MCF 10A (cell line): ENCODE measurements around the gene KRT34. TPM values are rescaled to one million over a fixed set of nuclear protein-coding genes. Genes with fewer than 3 reads are reported as not detected.

Experiments
- BruUV-seq: library from RNA; stranded (reverse); fragments of 400-500 nt; replicated peaks from 2 replicates; lab custom pipeline; 2021; lab: Mats Ljungman, UMichigan
- CTCF ChIA-PET: fragments of 300-600 bp; sonication (Branson Sonifier 250); formaldehyde crosslinking; extraction: SDS; loops from one replicate; lab custom pipeline; 2021; ENCODE audit warnings: antibody characterized with exemption, inconsistent platforms; lab: Yijun Ruan, JAX
- POLR2A ChIA-PET: fragments of 300-600, 350-650 bp; sonication (Branson Sonifier 250); formaldehyde crosslinking; extraction: SDS; loops from one replicate; lab custom pipeline; 2020; ENCODE audit warnings: antibody characterized with exemption, inconsistent platforms; lab: Yijun Ruan, JAX
- DNase-seq: peaks from one replicate; pipeline ENCODE4 v3.0.0-alpha.2; 2018; ENCODE audit not compliant: unreplicated experiment
- H3K27ac Mint-ChIP-seq: one replicate; pipeline ENCODE4 v1.8.0; 2022; ENCODE audit warnings: mild to moderate bottlenecking, low read depth, mixed read lengths; ENCODE audit not compliant: unreplicated experiment
- H3K27me3 Mint-ChIP-seq: one replicate; pipeline ENCODE4 v1.8.0; 2022; ENCODE audit warnings: mixed read lengths; ENCODE audit not compliant: insufficient read depth, unreplicated experiment
- H3K36me3 Mint-ChIP-seq: one replicate; pipeline ENCODE4 v1.8.0; 2022; ENCODE audit warnings: mild to moderate bottlenecking, moderate library complexity, mixed read lengths; ENCODE audit not compliant: insufficient read depth, unreplicated experiment
- H3K4me1 Mint-ChIP-seq: one replicate; pipeline ENCODE4 v1.8.0; 2022; ENCODE audit warnings: mixed read lengths; ENCODE audit not compliant: insufficient read depth, unreplicated experiment
- H3K4me3 Mint-ChIP-seq: one replicate; pipeline ENCODE4 v1.8.0; 2022; ENCODE audit warnings: mild to moderate bottlenecking, moderate library complexity, mixed read lengths; ENCODE audit not compliant: unreplicated experiment
- H3K9me3 Mint-ChIP-seq: one replicate; pipeline ENCODE4 v1.8.0; 2022; ENCODE audit warnings: mixed read lengths; ENCODE audit not compliant: unreplicated experiment
- intact Hi-C: fragments of 100-400 bp; cut with micrococcal nuclease; formaldehyde crosslinking; loops from 2 replicates; pipeline ENCODE4 v1.14.1; 2022
- total RNA-seq: library from RNA; stranded (reverse); gene quantifications from 2 replicates; pipeline ENCODE4 v1.2.3, GENCODE V29; 2022
- TF ChIP-seq, protein P1 (sequence below): fragments of 200-600 bp; IDR thresholded peaks from one replicate; pipeline ENCODE4 v1.8.0; 2022; ENCODE audit warnings: antibody characterized with exemption, mild to moderate bottlenecking; ENCODE audit not compliant: unreplicated experiment

Gene KRT34
- total RNA-seq, 1 experiment from 2014 or later, result 0.40 TPM

DNA sequence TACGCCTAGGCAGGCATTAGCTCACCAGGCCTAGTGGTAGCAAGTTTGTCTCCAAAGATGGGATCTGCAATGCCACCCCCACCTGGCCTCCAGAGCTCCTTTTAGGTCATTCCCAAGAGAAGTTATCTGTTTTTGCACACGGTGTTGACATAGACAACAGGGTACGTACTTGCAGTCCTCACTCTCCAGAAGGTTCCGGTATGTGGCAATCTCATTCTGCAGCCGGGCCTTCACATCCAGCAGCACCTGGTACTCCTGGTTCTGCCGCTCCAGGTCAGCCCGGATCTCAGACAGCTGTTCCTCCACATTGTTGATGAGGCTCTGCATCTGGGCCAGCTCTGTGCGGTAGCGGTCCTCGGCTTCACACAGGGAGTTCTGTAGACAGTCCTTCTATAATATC lies 25.1 kb upstream of the KRT34 start:
- CTCF ChIA-PET, result no interaction called here
- DNase-seq, result no peak
- no TSS peak for BruUV-seq

DNA sequence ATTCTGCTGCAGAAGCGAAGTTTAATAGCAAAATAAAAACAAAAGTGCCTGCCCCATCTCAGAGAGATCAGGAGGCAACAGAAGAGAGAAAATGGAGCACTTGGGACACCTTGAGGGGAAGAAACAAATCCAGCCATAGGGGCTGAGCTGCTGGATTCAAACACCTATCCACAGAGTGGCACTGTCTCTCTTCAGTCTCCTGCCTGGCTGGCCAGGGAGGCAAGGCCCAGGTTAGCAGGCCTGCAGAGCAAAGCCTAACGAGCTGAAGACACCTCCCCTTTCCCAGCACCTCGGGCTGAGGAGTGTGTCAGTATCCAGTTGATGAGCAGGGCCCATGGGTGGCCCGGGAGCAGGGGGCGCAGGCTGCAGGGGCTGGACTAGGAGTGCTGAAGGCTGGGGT lies 24.1 kb upstream of the KRT34 start:
- ChIA-PET CTCF (interaction anchor here (0.7 to 3.7 kb wide), 3 partner anchors 139 to 147 kb away, joined by 4 to 22 read pairs (median 7); no protein-coding TSS in a partner anchor), POLR2A (no interaction called here)
- TF ChIP-seq, protein P1, sequence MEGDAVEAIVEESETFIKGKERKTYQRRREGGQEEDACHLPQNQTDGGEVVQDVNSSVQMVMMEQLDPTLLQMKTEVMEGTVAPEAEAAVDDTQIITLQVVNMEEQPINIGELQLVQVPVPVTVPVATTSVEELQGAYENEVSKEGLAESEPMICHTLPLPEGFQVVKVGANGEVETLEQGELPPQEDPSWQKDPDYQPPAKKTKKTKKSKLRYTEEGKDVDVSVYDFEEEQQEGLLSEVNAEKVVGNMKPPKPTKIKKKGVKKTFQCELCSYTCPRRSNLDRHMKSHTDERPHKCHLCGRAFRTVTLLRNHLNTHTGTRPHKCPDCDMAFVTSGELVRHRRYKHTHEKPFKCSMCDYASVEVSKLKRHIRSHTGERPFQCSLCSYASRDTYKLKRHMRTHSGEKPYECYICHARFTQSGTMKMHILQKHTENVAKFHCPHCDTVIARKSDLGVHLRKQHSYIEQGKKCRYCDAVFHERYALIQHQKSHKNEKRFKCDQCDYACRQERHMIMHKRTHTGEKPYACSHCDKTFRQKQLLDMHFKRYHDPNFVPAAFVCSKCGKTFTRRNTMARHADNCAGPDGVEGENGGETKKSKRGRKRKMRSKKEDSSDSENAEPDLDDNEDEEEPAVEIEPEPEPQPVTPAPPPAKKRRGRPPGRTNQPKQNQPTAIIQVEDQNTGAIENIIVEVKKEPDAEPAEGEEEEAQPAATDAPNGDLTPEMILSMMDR, result no peak
- peaks cover 13% of the 10 kb centered on the region for H3K4me1 Mint-ChIP-seq
- intact Hi-C loops, result loop anchor here (2.0 kb wide), 1 partner anchor 143 kb away; no protein-coding TSS in a partner anchor
- peaks cover 47% of the 10 kb centered on the region for H3K27me3 Mint-ChIP-seq
- no peaks in the 10 kb centered on the region for H3K9me3 Mint-ChIP-seq
- DNase-seq, result peak; percentile 33
- no peak overlapping the region for H3K4me3 Mint-ChIP-seq
- no peak overlapping the region for H3K27ac Mint-ChIP-seq
- H3K36me3 Mint-ChIP-seq, result no peaks in the 10 kb centered on the region
- no TSS peak for BruUV-seq

More for the DNA sequence above, 25.1 kb upstream of the KRT34 start:
- TF ChIP-seq, protein P1, result no peak
- H3K4me1 Mint-ChIP-seq, result peaks cover 13% of the 10 kb centered on the region
- H3K27me3 Mint-ChIP-seq, result peaks cover 37% of the 10 kb centered on the region
- POLR2A ChIA-PET, result interaction anchor here (2.7 kb wide), 1 partner anchor 14 kb away, joined by 9 read pairs; no protein-coding TSS in a partner anchor
- H3K27ac Mint-ChIP-seq, result no peak overlapping the region
- H3K9me3 Mint-ChIP-seq, result no peaks in the 10 kb centered on the region
- H3K4me3 Mint-ChIP-seq, result no peak overlapping the region
- H3K36me3 Mint-ChIP-seq, result no peaks in the 10 kb centered on the region
- intact Hi-C loops, result loop anchor here (2.0 kb wide), 1 partner anchor 142 kb away; no protein-coding TSS in a partner anchor

DNA sequence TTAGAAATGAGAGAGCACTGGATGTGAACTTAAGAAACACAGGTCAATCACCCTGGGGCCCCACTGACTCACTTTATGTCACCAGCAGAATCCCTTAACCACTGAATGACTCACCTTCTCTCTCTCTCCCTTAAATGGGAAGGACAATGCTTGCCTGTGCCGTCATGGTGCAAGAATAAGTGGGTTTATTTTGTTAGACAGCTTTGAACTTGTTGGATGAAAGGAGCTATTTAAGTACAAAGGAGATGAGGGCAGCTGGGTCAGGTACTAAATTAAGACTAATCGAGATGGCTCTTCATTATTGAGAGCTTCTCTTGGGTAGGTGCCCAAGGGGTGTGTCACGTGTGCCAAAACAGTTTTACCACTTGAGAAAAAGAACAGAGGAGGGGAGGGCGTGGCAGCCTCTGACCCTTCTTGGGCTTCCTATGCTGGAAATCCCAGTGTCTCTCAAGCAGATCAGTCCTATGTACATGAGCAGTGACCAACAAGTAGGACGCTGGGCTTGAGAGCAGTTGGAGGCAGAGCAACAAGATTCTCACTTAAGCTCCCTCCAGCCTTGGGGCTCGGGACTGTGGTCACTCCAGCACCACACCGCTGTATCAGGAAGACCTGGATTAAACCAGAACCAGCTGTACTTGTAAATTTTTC lies 22.0 kb upstream of the KRT34 start:
- H3K27ac Mint-ChIP-seq, result peak overlapping the region; percentile 35
- peak; percentile 99 for DNase-seq
- H3K4me1 Mint-ChIP-seq, result peaks cover 13% of the 10 kb centered on the region
- TF ChIP-seq, protein P1, result no peak
- ChIA-PET POLR2A (interaction anchor here (0.7 to 3.1 kb wide), 20 partner anchors 10 to 933 kb away, joined by 3 to 13 read pairs (median 4); partner anchors contain the start of gene KRT15), CTCF (interaction anchor here (0.6 to 3.7 kb wide), 7 partner anchors 9 to 977 kb away, joined by 3 to 22 read pairs (median 3); no protein-coding TSS in a partner anchor)
- peaks cover 54% of the 10 kb centered on the region for H3K27me3 Mint-ChIP-seq
- intact Hi-C loops, result no loop called here
- peak overlapping the region; percentile 3 for H3K4me3 Mint-ChIP-seq
- H3K36me3 Mint-ChIP-seq, result no peaks in the 10 kb centered on the region
- BruUV-seq, result no TSS peak
- no peaks in the 10 kb centered on the region for H3K9me3 Mint-ChIP-seq

DNA sequence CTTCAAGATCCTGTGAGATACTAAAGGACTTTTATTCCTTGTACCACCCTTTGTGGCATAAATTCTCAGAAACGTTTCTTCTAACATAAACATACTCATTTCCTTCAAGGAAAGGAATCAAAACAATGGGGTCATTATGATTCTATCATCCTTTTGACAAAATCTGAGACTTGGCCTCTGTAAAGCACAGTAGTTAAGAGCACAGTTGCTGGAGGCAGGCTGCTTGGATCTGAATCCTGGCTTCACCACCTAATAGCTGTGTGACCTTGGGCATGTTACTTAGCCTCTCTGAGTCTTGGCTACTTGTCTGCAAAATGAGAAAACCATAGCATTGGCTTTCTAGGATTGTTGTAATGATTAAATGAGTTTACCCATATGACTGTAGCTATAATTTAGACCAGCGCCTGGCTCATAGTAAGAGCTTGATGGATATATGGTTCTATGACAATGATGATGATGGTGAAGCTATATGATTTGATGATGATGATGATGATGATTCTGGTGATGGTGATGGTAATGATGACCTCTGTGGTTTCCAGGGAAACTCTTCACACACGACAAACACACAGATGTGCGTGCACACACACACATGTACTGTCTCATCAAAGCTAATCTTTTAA lies 21.4 kb upstream of the KRT34 start:
- Mint-ChIP-seq H3K4me1 (peaks cover 13% of the 10 kb centered on the region), H3K27ac (peak overlapping the region; percentile 35)
- intact Hi-C loops, result no loop called here

More for the DNA sequence above, 21.4 kb upstream of the KRT34 start:
- POLR2A ChIA-PET, result interaction anchor here (0.6 to 3.1 kb wide), 20 partner anchors 10 to 932 kb away, joined by 3 to 13 read pairs (median 4); partner anchors contain the start of gene KRT15
- Mint-ChIP-seq H3K27me3 (peaks cover 52% of the 10 kb centered on the region), H3K36me3 (no peaks in the 10 kb centered on the region), H3K9me3 (no peaks in the 10 kb centered on the region), H3K4me3 (no peak overlapping the region)
- CTCF ChIA-PET, result interaction anchor here (0.5 to 3.7 kb wide), 9 partner anchors 10 to 1186 kb away, joined by 3 to 22 read pairs (median 3); no protein-coding TSS in a partner anchor
- no TSS peak for BruUV-seq
- TF ChIP-seq, protein P1, result no peak
- no peak for DNase-seq
